Upper lobe of right lung (tissue), 1 donor: ENCODE measurements around the gene DUT. TPM values are rescaled to one million over a fixed set of nuclear protein-coding genes. Genes with fewer than 3 reads are reported as not detected.

Experiments
- ATAC-seq: fragments of 200-7000 bp; cut with Tn5 transposase; one replicate; pipeline ENCODE4 v1.9.1; 2020; ENCODE audit warnings: mild to moderate bottlenecking, moderate library complexity
- DNase-seq: peaks from one replicate; pipeline ENCODE4 v3.0.0-alpha.2; 2020
- H3K27ac ChIP-seq: fragments of 200-600 bp; one replicate; pipeline ENCODE4 v1.8.0; 2022
- H3K27me3 ChIP-seq: fragments of 200-600 bp; one replicate; pipeline ENCODE4 v1.8.0; 2022; ENCODE audit warnings: mild to moderate bottlenecking
- H3K36me3 ChIP-seq: fragments of 200-600 bp; one replicate; pipeline ENCODE4 v1.8.0; 2022
- H3K4me1 ChIP-seq: fragments of 200-600 bp; one replicate; pipeline ENCODE4 v1.8.0; 2022
- H3K4me3 ChIP-seq: fragments of 200-600 bp; one replicate; pipeline ENCODE4 v1.8.0; 2022; ENCODE audit warnings: mild to moderate bottlenecking
- H3K9me3 ChIP-seq: fragments of 200-600 bp; one replicate; pipeline ENCODE4 v1.8.0; 2022
- CTCF ChIP-seq: fragments of 200-600 bp; IDR thresholded peaks from one replicate; pipeline ENCODE4 v1.8.0; 2022; ENCODE audit warnings: antibody characterized with exemption
- intact Hi-C: fragments of 100-400 bp; cut with DNase I; formaldehyde crosslinking; loops from one replicate; pipeline ENCODE4 v1.11.0; 2022
- total RNA-seq: library from RNA; stranded (reverse); fragmentation: NEBNext Ultra II Directional; extraction: Animal tissue kit (Norgen Biotek cat#: 25700); gene quantifications from one replicate; pipeline ENCODE4 v1.2.1, GENCODE V29; 2021
- donor health status: DM: no; HTN: yes; CAD: no; lungs with severe emphysema.

Gene DUT
- total RNA-seq, 1 donor from 2014 or later, result 90.0 TPM

- Histone ChIP-seq H3K9me3 (no peaks in the 10 kb centered on the region), H3K36me3 (no peaks in the 10 kb centered on the region), H3K27ac (no peak overlapping the region), H3K27me3 (no peaks in the 10 kb centered on the region), H3K4me3 (no peak overlapping the region), H3K4me1 (no peaks in the 10 kb centered on the region)
- no peak for TF ChIP-seq CTCF
- intact Hi-C loops, result no loop called here
- DNase-seq, result no peak
- ATAC-seq, result no peak
Measured at GRCh38 chr15:48371961-48372360, 40.7 kb downstream of the DUT start.

- no peaks in the 10 kb centered on the region for H3K27me3 ChIP-seq
- H3K4me1 ChIP-seq, result no peaks in the 10 kb centered on the region
- DNase-seq (peak; percentile 60), ATAC-seq (peak; percentile 70)
- no peak overlapping the region for H3K4me3 ChIP-seq
- no peaks in the 10 kb centered on the region for H3K9me3 ChIP-seq
- no peak for TF ChIP-seq CTCF
- intact Hi-C loops, result no loop called here
- H3K36me3 ChIP-seq, result no peaks in the 10 kb centered on the region
- H3K27ac ChIP-seq, result no peak overlapping the region
Measured at GRCh38 chr15:48373821-48374451, 42.7 kb downstream of the DUT start.

GRCh38 chr15:48374472-48374871, 43.2 kb downstream of the DUT start:
- ATAC-seq (no peak), DNase-seq (no peak)
- no peaks in the 10 kb centered on the region for H3K27me3 ChIP-seq
- intact Hi-C loops, result no loop called here
- TF ChIP-seq CTCF, result no peak
- no peak overlapping the region for H3K27ac ChIP-seq
- H3K4me1 ChIP-seq, result no peaks in the 10 kb centered on the region
- no peak overlapping the region for H3K4me3 ChIP-seq
- no peaks in the 10 kb centered on the region for H3K36me3 ChIP-seq
- no peaks in the 10 kb centered on the region for H3K9me3 ChIP-seq

- Histone ChIP-seq H3K27ac (no peak overlapping the region), H3K27me3 (no peaks in the 10 kb centered on the region), H3K4me1 (no peaks in the 10 kb centered on the region), H3K9me3 (no peaks in the 10 kb centered on the region), H3K36me3 (no peaks in the 10 kb centered on the region), H3K4me3 (no peak overlapping the region)
- intact Hi-C loops, result no loop called here
- ATAC-seq, result no peak
- TF ChIP-seq CTCF, result no peak
- DNase-seq, result no peak
Measured at GRCh38 chr15:48375767-48376166, 44.5 kb downstream of the DUT start.

GRCh38 chr15:48380198-48380597, 49.0 kb downstream of the DUT start:
- Histone ChIP-seq H3K36me3 (no peaks in the 10 kb centered on the region), H3K9me3 (no peaks in the 10 kb centered on the region), H3K4me3 (no peak overlapping the region), H3K27ac (no peak overlapping the region), H3K4me1 (no peaks in the 10 kb centered on the region), H3K27me3 (no peaks in the 10 kb centered on the region)
- intact Hi-C loops, result no loop called here
- TF ChIP-seq CTCF, result no peak
- ATAC-seq (no peak), DNase-seq (no peak)

- ATAC-seq (no peak), DNase-seq (no peak)
- Histone ChIP-seq H3K9me3 (no peaks in the 10 kb centered on the region), H3K27me3 (no peaks in the 10 kb centered on the region), H3K27ac (no peak overlapping the region), H3K36me3 (no peaks in the 10 kb centered on the region), H3K4me1 (no peaks in the 10 kb centered on the region), H3K4me3 (no peak overlapping the region)
- TF ChIP-seq CTCF, result no peak
- intact Hi-C loops, result no loop called here
Measured at GRCh38 chr15:48381861-48382260, 50.6 kb downstream of the DUT start.
